Astrocyte (in vitro differentiated cells and primary cell): ENCODE measurements around the gene SCAMP4. TPM values are rescaled to one million over a fixed set of nuclear protein-coding genes. Genes with fewer than 3 reads are reported as not detected.

ENCODE experiments used
- DNase-seq: peaks from one replicate; pipeline ENCODE4 v3.0.0-alpha.2; 2010; ENCODE audit warnings: low read depth
- FAIRE-seq: peaks from 2 replicates; lab custom pipeline; 2011; peaks lifted over from hg19 to GRCh38; lab: Jason Lieb, UNC
- H2AFZ ChIP-seq: 2 replicates; pipeline ENCODE4 v1.6.0; 2012; ENCODE audit warnings: low read depth, low read length, inconsistent platforms
- H3K27ac ChIP-seq: 2 replicates; pipeline ENCODE4 v1.5.1; 2011; ENCODE audit warnings: low read depth, low read length, inconsistent platforms
- H3K27me3 ChIP-seq: 2 replicates; pipeline ENCODE4 v1.6.0; 2011; ENCODE audit warnings: low read length, inconsistent platforms; ENCODE audit not compliant: insufficient read depth
- H3K36me3 ChIP-seq: 2 replicates; pipeline ENCODE4 v1.5.1; 2011; ENCODE audit warnings: low read length, inconsistent platforms; ENCODE audit not compliant: insufficient read depth
- H3K4me1 ChIP-seq: 2 replicates; pipeline ENCODE4 v1.5.1; 2011; ENCODE audit warnings: low read length, inconsistent platforms; ENCODE audit not compliant: insufficient read depth
- H3K4me2 ChIP-seq: 2 replicates; pipeline ENCODE4 v1.6.0; 2012; ENCODE audit warnings: low read length, inconsistent platforms
- H3K4me3 ChIP-seq: 2 replicates; pipeline ENCODE4 v1.5.1; 2011; ENCODE audit warnings: low read depth, mild to moderate bottlenecking, low read length, inconsistent platforms; ENCODE audit not compliant: insufficient read depth
- H3K79me2 ChIP-seq: 2 replicates; pipeline ENCODE4 v1.6.0; 2012; ENCODE audit warnings: mild to moderate bottlenecking, low read length, inconsistent platforms; ENCODE audit not compliant: insufficient read depth
- H3K9ac ChIP-seq: 2 replicates; pipeline ENCODE4 v1.6.0; 2012; ENCODE audit warnings: mild to moderate bottlenecking, low read length, inconsistent platforms
- H3K9me3 ChIP-seq: 2 replicates; pipeline ENCODE4 v1.5.1; 2012; ENCODE audit warnings: low read depth, mild to moderate bottlenecking, low read length, inconsistent platforms; ENCODE audit not compliant: insufficient read depth
- H4K20me1 ChIP-seq: 2 replicates; pipeline ENCODE4 v1.6.0; 2012; ENCODE audit warnings: low read length, inconsistent platforms; ENCODE audit not compliant: insufficient read depth
- H3K27ac Mint-ChIP-seq: one replicate; pipeline ENCODE4 v1.8.0; 2021; ENCODE audit warnings: mild to moderate bottlenecking, mixed read lengths; ENCODE audit not compliant: unreplicated experiment
- H3K27me3 Mint-ChIP-seq: one replicate; pipeline ENCODE4 v1.8.0; 2021; ENCODE audit warnings: low read depth, mixed read lengths; ENCODE audit not compliant: unreplicated experiment
- H3K36me3 Mint-ChIP-seq: one replicate; pipeline ENCODE4 v1.8.0; 2021; ENCODE audit warnings: low read depth, mixed read lengths; ENCODE audit not compliant: unreplicated experiment
- H3K4me1 Mint-ChIP-seq: one replicate; pipeline ENCODE4 v1.8.0; 2021; ENCODE audit warnings: low read depth, mixed read lengths; ENCODE audit not compliant: unreplicated experiment
- H3K4me3 Mint-ChIP-seq: one replicate; pipeline ENCODE4 v1.8.0; 2021; ENCODE audit warnings: mild to moderate bottlenecking, moderate library complexity, mixed read lengths; ENCODE audit not compliant: unreplicated experiment
- H3K9me3 Mint-ChIP-seq: one replicate; pipeline ENCODE4 v1.8.0; 2021; ENCODE audit warnings: mild to moderate bottlenecking, mixed read lengths; ENCODE audit not compliant: unreplicated experiment
- EZH2 ChIP-seq: IDR thresholded peaks from 2 replicates; pipeline ENCODE4 v1.6.1; 2012; ENCODE audit warnings: mild to moderate bottlenecking, low read length, inconsistent platforms; ENCODE audit not compliant: insufficient read depth
- total RNA-seq: library from RNA; stranded (reverse); gene quantifications from 2 replicates; pipeline ENCODE4 v1.2.1, GENCODE V29; 2021
- TF ChIP-seq, protein P1 (sequence below): IDR thresholded peaks from 2 replicates; pipeline ENCODE4 v1.5.1; 2011; ENCODE audit warnings: low read depth, mild to moderate bottlenecking, inconsistent platforms, low read length, moderate library complexity; ENCODE audit not compliant: insufficient read depth

The SCAMP4 gene
- total RNA-seq, 1 donor from 2014 or later: 72.2 TPM

GRCh38 chr19:1941146-1942077 is 36.2 kb downstream of the SCAMP4 start, which contains the start of gene CSNK1G2:
TSS of gene CSNK1G2 (plus strand) at chr19:1941172. CDS start at chr19:1969773, 28,601 bp downstream.
- no peaks in the 10 kb centered on the region for H3K36me3 ChIP-seq
- H3K27ac ChIP-seq: peak within 1 kb of the TSS; percentile 98
- H4K20me1 ChIP-seq: peaks cover 43% of the 10 kb centered on the region
- H3K9ac ChIP-seq: peak within 1 kb of the TSS; percentile 90
- peaks cover 50% of the 10 kb centered on the region for H3K79me2 ChIP-seq
- H3K4me1 Mint-ChIP-seq: peaks cover 9% of the 10 kb centered on the region
- H2AFZ ChIP-seq: peak within 1 kb of the TSS; percentile 92
- peak within 1 kb of the TSS; percentile 94 for H3K4me3 Mint-ChIP-seq
- peak within 1 kb of the TSS; percentile 94 for H3K4me3 ChIP-seq
- H3K4me1 ChIP-seq: peaks cover 23% of the 10 kb centered on the region
- DNase-seq: no peak
- no peaks in the 10 kb centered on the region for H3K27me3 Mint-ChIP-seq
- no peaks in the 10 kb centered on the region for H3K36me3 Mint-ChIP-seq
- H3K9me3 ChIP-seq: no peaks in the 10 kb centered on the region
- no peak for TF ChIP-seq EZH2
- TF ChIP-seq, protein P1, sequence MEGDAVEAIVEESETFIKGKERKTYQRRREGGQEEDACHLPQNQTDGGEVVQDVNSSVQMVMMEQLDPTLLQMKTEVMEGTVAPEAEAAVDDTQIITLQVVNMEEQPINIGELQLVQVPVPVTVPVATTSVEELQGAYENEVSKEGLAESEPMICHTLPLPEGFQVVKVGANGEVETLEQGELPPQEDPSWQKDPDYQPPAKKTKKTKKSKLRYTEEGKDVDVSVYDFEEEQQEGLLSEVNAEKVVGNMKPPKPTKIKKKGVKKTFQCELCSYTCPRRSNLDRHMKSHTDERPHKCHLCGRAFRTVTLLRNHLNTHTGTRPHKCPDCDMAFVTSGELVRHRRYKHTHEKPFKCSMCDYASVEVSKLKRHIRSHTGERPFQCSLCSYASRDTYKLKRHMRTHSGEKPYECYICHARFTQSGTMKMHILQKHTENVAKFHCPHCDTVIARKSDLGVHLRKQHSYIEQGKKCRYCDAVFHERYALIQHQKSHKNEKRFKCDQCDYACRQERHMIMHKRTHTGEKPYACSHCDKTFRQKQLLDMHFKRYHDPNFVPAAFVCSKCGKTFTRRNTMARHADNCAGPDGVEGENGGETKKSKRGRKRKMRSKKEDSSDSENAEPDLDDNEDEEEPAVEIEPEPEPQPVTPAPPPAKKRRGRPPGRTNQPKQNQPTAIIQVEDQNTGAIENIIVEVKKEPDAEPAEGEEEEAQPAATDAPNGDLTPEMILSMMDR: no peak
- H3K4me2 ChIP-seq: peak within 1 kb of the TSS; percentile 100
- H3K27ac Mint-ChIP-seq: peak within 1 kb of the TSS; percentile 99
- H3K27me3 ChIP-seq: no peaks in the 10 kb centered on the region
- no peaks in the 10 kb centered on the region for H3K9me3 Mint-ChIP-seq
- no peak for FAIRE-seq

DNA sequence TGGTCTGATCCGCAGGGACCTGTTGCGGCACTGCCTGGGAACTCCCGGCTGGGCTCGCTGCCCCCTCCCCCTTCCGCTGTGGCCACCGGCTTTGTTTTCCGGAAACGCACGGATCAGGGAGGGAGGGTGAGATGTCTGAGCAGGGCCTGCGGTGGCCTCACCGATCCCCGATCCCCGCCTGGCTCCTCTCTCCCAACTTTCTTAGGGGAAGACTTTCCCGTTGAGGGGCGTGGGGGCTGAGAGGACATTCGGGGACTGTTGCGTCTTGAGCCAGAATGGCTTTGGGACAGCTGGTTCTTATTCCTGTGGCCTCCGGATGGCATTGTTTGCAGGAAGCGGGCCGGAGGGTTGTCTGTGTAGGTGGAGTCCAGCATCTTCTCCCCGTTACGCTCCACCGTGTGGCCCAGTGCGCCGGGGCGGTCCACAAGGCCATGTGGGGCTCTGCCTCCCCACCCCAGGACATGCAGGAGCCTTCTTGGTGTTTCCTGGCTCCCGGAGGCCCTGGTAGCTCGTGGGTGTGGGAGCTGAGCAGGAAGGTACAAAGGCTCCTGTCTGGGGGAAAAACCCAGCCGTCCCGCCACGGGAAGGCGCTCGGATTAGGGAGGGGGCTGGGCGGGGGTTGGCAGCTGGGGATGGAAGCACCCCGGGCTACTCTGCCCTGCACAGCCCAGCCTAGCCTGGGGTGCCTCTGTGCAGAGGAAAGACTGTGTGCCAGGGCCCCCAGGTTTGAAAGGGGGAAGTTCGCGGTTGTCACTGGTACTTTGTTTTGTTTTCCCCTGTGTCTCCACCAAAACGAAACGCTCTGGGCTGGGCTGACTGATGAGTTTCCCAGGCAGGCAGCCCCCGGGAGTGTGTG is 37.1 kb downstream of the SCAMP4 start:
- TF ChIP-seq, protein P1: no peak
- TF ChIP-seq EZH2: no peak
- Mint-ChIP-seq H3K36me3 (no peaks in the 10 kb centered on the region), H3K9me3 (no peaks in the 10 kb centered on the region), H3K27ac (peak overlapping the region; percentile 87), H3K4me3 (peak overlapping the region; percentile 94), H3K27me3 (no peaks in the 10 kb centered on the region), H3K4me1 (peaks cover 9% of the 10 kb centered on the region)
- peaks cover 49% of the 10 kb centered on the region for H4K20me1 ChIP-seq
- peak overlapping the region; percentile 55 for H3K27ac ChIP-seq
- DNase-seq (peak; percentile 61), FAIRE-seq (no peak)
- H3K4me2 ChIP-seq: peak overlapping the region; percentile 100
- peak overlapping the region; percentile 94 for H3K4me3 ChIP-seq
- peaks cover 2% of the 10 kb centered on the region for H3K36me3 ChIP-seq
- H3K27me3 ChIP-seq: no peaks in the 10 kb centered on the region
- peak overlapping the region; percentile 78 for H2AFZ ChIP-seq
- H3K9me3 ChIP-seq: no peaks in the 10 kb centered on the region
- H3K9ac ChIP-seq: peak overlapping the region; percentile 90
- H3K79me2 ChIP-seq: peaks cover 56% of the 10 kb centered on the region
- peaks cover 23% of the 10 kb centered on the region for H3K4me1 ChIP-seq
